Astrocyte (in vitro differentiated cells and primary cell): ENCODE data around the gene PDPR. TPM values are rescaled to one million over a fixed set of nuclear protein-coding genes. Genes with fewer than 3 reads are reported as not detected.
A peak's percentile ranks its signal among the peaks of the same experiment; 100 is the strongest.

Source experiments
- DNase-seq: peaks from one replicate; pipeline ENCODE4 v3.0.0-alpha.2; 2010; ENCODE audit warnings: low read depth
- FAIRE-seq: peaks from 2 replicates; lab custom pipeline; 2011; peaks lifted over from hg19 to GRCh38; lab: Jason Lieb, UNC
- H2AFZ ChIP-seq: 2 replicates; pipeline ENCODE4 v1.6.0; 2012; ENCODE audit warnings: low read depth, low read length, inconsistent platforms
- H3K27ac ChIP-seq: 2 replicates; pipeline ENCODE4 v1.5.1; 2011; ENCODE audit warnings: low read depth, low read length, inconsistent platforms
- H3K27me3 ChIP-seq: 2 replicates; pipeline ENCODE4 v1.6.0; 2011; ENCODE audit warnings: low read length, inconsistent platforms; ENCODE audit not compliant: insufficient read depth
- H3K36me3 ChIP-seq: 2 replicates; pipeline ENCODE4 v1.5.1; 2011; ENCODE audit warnings: low read length, inconsistent platforms; ENCODE audit not compliant: insufficient read depth
- H3K4me1 ChIP-seq: 2 replicates; pipeline ENCODE4 v1.5.1; 2011; ENCODE audit warnings: low read length, inconsistent platforms; ENCODE audit not compliant: insufficient read depth
- H3K4me2 ChIP-seq: 2 replicates; pipeline ENCODE4 v1.6.0; 2012; ENCODE audit warnings: low read length, inconsistent platforms
- H3K4me3 ChIP-seq: 2 replicates; pipeline ENCODE4 v1.5.1; 2011; ENCODE audit warnings: low read depth, mild to moderate bottlenecking, low read length, inconsistent platforms; ENCODE audit not compliant: insufficient read depth
- H3K79me2 ChIP-seq: 2 replicates; pipeline ENCODE4 v1.6.0; 2012; ENCODE audit warnings: mild to moderate bottlenecking, low read length, inconsistent platforms; ENCODE audit not compliant: insufficient read depth
- H3K9ac ChIP-seq: 2 replicates; pipeline ENCODE4 v1.6.0; 2012; ENCODE audit warnings: mild to moderate bottlenecking, low read length, inconsistent platforms
- H3K9me3 ChIP-seq: 2 replicates; pipeline ENCODE4 v1.5.1; 2012; ENCODE audit warnings: low read depth, mild to moderate bottlenecking, low read length, inconsistent platforms; ENCODE audit not compliant: insufficient read depth
- H4K20me1 ChIP-seq: 2 replicates; pipeline ENCODE4 v1.6.0; 2012; ENCODE audit warnings: low read length, inconsistent platforms; ENCODE audit not compliant: insufficient read depth
- H3K27ac Mint-ChIP-seq: one replicate; pipeline ENCODE4 v1.8.0; 2021; ENCODE audit warnings: mild to moderate bottlenecking, mixed read lengths; ENCODE audit not compliant: unreplicated experiment
- H3K27me3 Mint-ChIP-seq: one replicate; pipeline ENCODE4 v1.8.0; 2021; ENCODE audit warnings: low read depth, mixed read lengths; ENCODE audit not compliant: unreplicated experiment
- H3K36me3 Mint-ChIP-seq: one replicate; pipeline ENCODE4 v1.8.0; 2021; ENCODE audit warnings: low read depth, mixed read lengths; ENCODE audit not compliant: unreplicated experiment
- H3K4me1 Mint-ChIP-seq: one replicate; pipeline ENCODE4 v1.8.0; 2021; ENCODE audit warnings: low read depth, mixed read lengths; ENCODE audit not compliant: unreplicated experiment
- H3K4me3 Mint-ChIP-seq: one replicate; pipeline ENCODE4 v1.8.0; 2021; ENCODE audit warnings: mild to moderate bottlenecking, moderate library complexity, mixed read lengths; ENCODE audit not compliant: unreplicated experiment
- H3K9me3 Mint-ChIP-seq: one replicate; pipeline ENCODE4 v1.8.0; 2021; ENCODE audit warnings: mild to moderate bottlenecking, mixed read lengths; ENCODE audit not compliant: unreplicated experiment
- EZH2 ChIP-seq: IDR thresholded peaks from 2 replicates; pipeline ENCODE4 v1.6.1; 2012; ENCODE audit warnings: mild to moderate bottlenecking, low read length, inconsistent platforms; ENCODE audit not compliant: insufficient read depth
- total RNA-seq: library from RNA; stranded (reverse); gene quantifications from 2 replicates; pipeline ENCODE4 v1.2.1, GENCODE V29; 2021
- TF ChIP-seq, protein P1 (sequence below): IDR thresholded peaks from 2 replicates; pipeline ENCODE4 v1.5.1; 2011; ENCODE audit warnings: low read depth, mild to moderate bottlenecking, inconsistent platforms, low read length, moderate library complexity; ENCODE audit not compliant: insufficient read depth

PDPR gene
- total RNA-seq, 1 donor from 2014 or later: 22.0 TPM

DNA sequence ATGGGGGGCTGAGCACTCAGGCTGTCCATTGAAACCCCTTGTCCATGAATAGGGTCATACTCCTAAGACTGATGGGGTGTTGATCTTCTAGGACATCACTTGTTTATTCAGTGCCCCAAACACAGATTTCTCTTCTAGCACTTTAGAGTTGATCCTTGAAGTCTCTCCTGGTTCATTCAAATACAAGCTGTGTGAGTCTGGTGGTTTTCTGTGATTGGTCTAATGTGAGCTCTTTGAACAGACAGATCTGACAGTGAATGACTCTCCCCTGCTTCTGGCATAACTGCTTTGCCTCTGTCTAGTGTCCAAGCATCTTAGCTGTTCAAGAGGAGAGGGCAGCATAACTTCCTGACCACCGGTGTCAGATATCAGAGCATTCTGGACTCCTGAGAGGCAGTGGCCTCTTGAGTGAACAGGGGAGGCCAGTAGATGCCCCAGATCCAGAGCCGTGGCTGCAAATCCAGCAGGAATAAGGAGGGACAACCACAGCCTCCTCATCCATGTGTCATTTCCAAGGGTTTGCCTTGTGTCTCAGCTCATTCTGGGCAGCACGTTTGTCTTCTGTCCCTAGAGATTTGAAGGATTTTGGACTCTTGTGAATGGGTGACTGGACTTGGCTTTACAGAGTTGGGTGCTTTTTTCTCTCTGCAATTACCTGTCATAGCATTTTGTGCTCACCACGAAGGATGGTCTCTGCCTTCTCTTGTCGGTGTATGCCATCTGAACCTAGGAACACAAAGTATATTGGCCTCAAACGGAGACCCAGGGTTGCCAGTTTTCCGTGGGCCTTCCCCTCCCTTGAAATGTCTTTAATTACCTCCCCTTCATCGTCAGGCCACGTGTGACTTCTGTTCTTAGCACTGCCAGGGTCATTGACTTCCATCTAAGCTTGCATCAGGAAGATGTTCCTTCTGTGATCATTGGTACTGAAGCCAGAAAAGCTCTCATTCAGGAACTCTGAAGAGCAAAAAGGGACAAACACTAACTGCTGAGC lies 45.5 kb downstream of the PDPR start:
- Histone ChIP-seq H2AFZ (no peak overlapping the region), H3K27ac (no peak overlapping the region), H3K4me1 (peaks cover 7% of the 10 kb centered on the region), H4K20me1 (peaks cover 19% of the 10 kb centered on the region), H3K36me3 (peaks cover 19% of the 10 kb centered on the region), H3K27me3 (no peaks in the 10 kb centered on the region), H3K4me2 (no peak overlapping the region), H3K79me2 (no peaks in the 10 kb centered on the region), H3K9me3 (no peaks in the 10 kb centered on the region), H3K9ac (no peak overlapping the region), H3K4me3 (no peak overlapping the region)
- FAIRE-seq (no peak), DNase-seq (peak; percentile 61)
- Mint-ChIP-seq H3K36me3 (peaks cover 22% of the 10 kb centered on the region), H3K27me3 (no peaks in the 10 kb centered on the region), H3K27ac (no peak overlapping the region), H3K9me3 (no peaks in the 10 kb centered on the region), H3K4me3 (no peak overlapping the region), H3K4me1 (peaks cover 10% of the 10 kb centered on the region)
- TF ChIP-seq, protein P1, sequence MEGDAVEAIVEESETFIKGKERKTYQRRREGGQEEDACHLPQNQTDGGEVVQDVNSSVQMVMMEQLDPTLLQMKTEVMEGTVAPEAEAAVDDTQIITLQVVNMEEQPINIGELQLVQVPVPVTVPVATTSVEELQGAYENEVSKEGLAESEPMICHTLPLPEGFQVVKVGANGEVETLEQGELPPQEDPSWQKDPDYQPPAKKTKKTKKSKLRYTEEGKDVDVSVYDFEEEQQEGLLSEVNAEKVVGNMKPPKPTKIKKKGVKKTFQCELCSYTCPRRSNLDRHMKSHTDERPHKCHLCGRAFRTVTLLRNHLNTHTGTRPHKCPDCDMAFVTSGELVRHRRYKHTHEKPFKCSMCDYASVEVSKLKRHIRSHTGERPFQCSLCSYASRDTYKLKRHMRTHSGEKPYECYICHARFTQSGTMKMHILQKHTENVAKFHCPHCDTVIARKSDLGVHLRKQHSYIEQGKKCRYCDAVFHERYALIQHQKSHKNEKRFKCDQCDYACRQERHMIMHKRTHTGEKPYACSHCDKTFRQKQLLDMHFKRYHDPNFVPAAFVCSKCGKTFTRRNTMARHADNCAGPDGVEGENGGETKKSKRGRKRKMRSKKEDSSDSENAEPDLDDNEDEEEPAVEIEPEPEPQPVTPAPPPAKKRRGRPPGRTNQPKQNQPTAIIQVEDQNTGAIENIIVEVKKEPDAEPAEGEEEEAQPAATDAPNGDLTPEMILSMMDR: no peak
- TF ChIP-seq EZH2: no peak

DNA sequence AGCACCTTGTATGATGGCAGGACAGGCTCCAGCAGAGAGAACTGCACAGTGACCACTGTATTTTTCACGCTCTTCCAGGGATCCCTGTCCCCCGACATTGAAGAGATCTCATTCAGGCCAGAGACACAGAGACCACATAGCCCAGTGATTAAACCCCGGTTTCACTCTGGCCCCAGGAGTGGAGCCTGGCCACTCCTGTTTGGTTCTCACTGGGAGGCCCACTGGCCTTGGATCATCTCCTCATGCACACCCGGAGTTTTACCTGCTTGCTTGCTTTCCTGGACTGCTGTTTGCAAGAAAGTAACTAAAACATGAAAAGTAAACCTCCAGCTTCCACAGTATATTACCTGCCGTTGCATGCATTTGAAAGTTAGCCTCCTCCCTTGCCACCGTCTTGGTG lies 46.3 kb downstream of the PDPR start:
- H2AFZ ChIP-seq: no peak overlapping the region
- TF ChIP-seq EZH2: no peak
- no peaks in the 10 kb centered on the region for H3K27me3 Mint-ChIP-seq

DNA sequence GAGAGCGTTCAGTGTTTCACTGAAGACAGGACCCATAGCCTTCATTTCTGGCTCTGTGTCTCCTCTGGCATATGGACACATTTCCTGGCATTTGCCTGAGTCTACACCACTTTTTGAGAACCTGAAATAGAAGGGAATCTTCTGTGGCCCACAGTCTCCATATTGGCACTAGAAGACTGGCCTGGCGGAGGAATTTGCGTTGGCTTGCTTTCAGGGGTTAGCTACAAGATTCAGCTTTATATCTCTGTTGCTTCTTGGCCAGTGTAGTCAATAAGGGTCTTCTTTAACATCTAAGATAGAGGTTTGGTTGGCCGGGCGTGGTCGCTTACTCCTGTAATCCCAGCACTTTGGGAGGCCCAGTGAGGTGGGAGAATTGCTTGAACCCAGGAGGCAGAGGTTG lies 46.7 kb downstream of the PDPR start:
- no peaks in the 10 kb centered on the region for H3K79me2 ChIP-seq
- Mint-ChIP-seq H3K27me3 (no peaks in the 10 kb centered on the region), H3K9me3 (no peaks in the 10 kb centered on the region), H3K4me1 (peaks cover 10% of the 10 kb centered on the region), H3K36me3 (peaks cover 21% of the 10 kb centered on the region), H3K4me3 (no peak overlapping the region), H3K27ac (no peak overlapping the region)
- TF ChIP-seq EZH2: no peak
- TF ChIP-seq, protein P1: no peak
- peaks cover 19% of the 10 kb centered on the region for H3K36me3 ChIP-seq
- no peaks in the 10 kb centered on the region for H3K9me3 ChIP-seq
- no peak overlapping the region for H3K4me2 ChIP-seq
- H3K9ac ChIP-seq: no peak overlapping the region
- no peak for FAIRE-seq
- no peaks in the 10 kb centered on the region for H3K27me3 ChIP-seq
- no peak for DNase-seq
- H3K4me1 ChIP-seq: peaks cover 7% of the 10 kb centered on the region
- H2AFZ ChIP-seq: no peak overlapping the region
- peaks cover 19% of the 10 kb centered on the region for H4K20me1 ChIP-seq
- H3K27ac ChIP-seq: no peak overlapping the region
- H3K4me3 ChIP-seq: no peak overlapping the region

More for the DNA sequence above, 46.3 kb downstream of the PDPR start:
- H3K79me2 ChIP-seq: no peaks in the 10 kb centered on the region
- H3K4me3 ChIP-seq: no peak overlapping the region
- H3K27ac ChIP-seq: no peak overlapping the region
- no peak for FAIRE-seq
- no peak overlapping the region for H3K4me3 Mint-ChIP-seq
- H3K4me1 ChIP-seq: peaks cover 7% of the 10 kb centered on the region
- DNase-seq: no peak
- peaks cover 22% of the 10 kb centered on the region for H3K36me3 Mint-ChIP-seq
- H3K27ac Mint-ChIP-seq: no peak overlapping the region
- H3K9me3 Mint-ChIP-seq: no peaks in the 10 kb centered on the region
- no peak overlapping the region for H3K9ac ChIP-seq
- H3K9me3 ChIP-seq: no peaks in the 10 kb centered on the region
- peaks cover 10% of the 10 kb centered on the region for H3K4me1 Mint-ChIP-seq
- peaks cover 19% of the 10 kb centered on the region for H3K36me3 ChIP-seq
- H4K20me1 ChIP-seq: peaks cover 19% of the 10 kb centered on the region
- no peaks in the 10 kb centered on the region for H3K27me3 ChIP-seq
- no peak overlapping the region for H3K4me2 ChIP-seq
